Smooth muscle cell (in vitro differentiated cells): ENCODE measurements around the gene CCDC8. TPM values are rescaled to one million over a fixed set of nuclear protein-coding genes. Genes with fewer than 3 reads are reported as not detected.

Experiments used
- polyA plus RNA-seq: library from polyadenylated mRNA; unstranded; fragments of >200 nt; fragmentation: Nextera tagmentation; extraction: Ambion mirVana; gene quantifications from 2 replicates; pipeline ENCODE4 v1.2.1, GENCODE V29; 2016
- total RNA-seq: library from RNA; depleted of rRNA; stranded (reverse); fragments of >200 nt; gene quantifications from 2 replicates; pipeline ENCODE4 v1.2.3, GENCODE V29; 2014

The CCDC8 gene
- total and polyA plus RNA-seq, 2 experiments from 2014 or later = 17.9 to 44.5 TPM

Other genes starting within 250 kb of the CCDC8 start
- gene IGFL1, start 183.8 kb downstream of the CCDC8 start, total RNA-seq = not detected in 2 replicates
- gene IGFL1, start 183.8 kb downstream of the CCDC8 start, polyA plus RNA-seq = 0.64 TPM in 1 of 2 replicates, not detected in the other
- gene HIF3A, start 116.5 kb downstream of the CCDC8 start, total RNA-seq = 4.9 and 15.2 TPM in 2 replicates
- gene HIF3A, start 116.5 kb downstream of the CCDC8 start, polyA plus RNA-seq = 16.2 and 20.8 TPM in 2 replicates
- 34.5 and 44.9 TPM in 2 replicates for gene PPP5C, start 66.5 kb downstream of the CCDC8 start, total RNA-seq
- gene PPP5C, start 66.5 kb downstream of the CCDC8 start, polyA plus RNA-seq = 57.7 and 60.0 TPM in 2 replicates
- gene PNMA8C, start 15.4 kb upstream of the CCDC8 start, total RNA-seq = not detected in 2 replicates
- gene PNMA8C, start 15.4 kb upstream of the CCDC8 start, polyA plus RNA-seq = not detected in 2 replicates
- gene PNMA8A, start 58.0 kb upstream of the CCDC8 start, total RNA-seq = 6.5 and 16.4 TPM in 2 replicates
- gene PNMA8A, start 58.0 kb upstream of the CCDC8 start, polyA plus RNA-seq = 3.6 and 5.9 TPM in 2 replicates
- 0.49 and 1.0 TPM in 2 replicates for gene PNMA8B, start 82.3 kb upstream of the CCDC8 start, total RNA-seq
- 1.2 TPM in 2 replicates for gene PNMA8B, start 82.3 kb upstream of the CCDC8 start, polyA plus RNA-seq
- 152 and 172 TPM in 2 replicates for gene CALM3, start 187.8 kb upstream of the CCDC8 start, total RNA-seq
- gene CALM3, start 187.8 kb upstream of the CCDC8 start, polyA plus RNA-seq = 165 and 183 TPM in 2 replicates
- 0.09 and 2.3 TPM in 2 replicates for gene PTGIR, start 211.5 kb upstream of the CCDC8 start, total RNA-seq
- gene PTGIR, start 211.5 kb upstream of the CCDC8 start, polyA plus RNA-seq = 0.81 and 1.3 TPM in 2 replicates
- not detected in 2 replicates for gene GNG8, start 222.6 kb upstream of the CCDC8 start, total RNA-seq
- 3.3 TPM in 1 of 2 replicates, not detected in the other for gene GNG8, start 222.6 kb upstream of the CCDC8 start, polyA plus RNA-seq
- gene DACT3, start 247.6 kb upstream of the CCDC8 start, total RNA-seq = 6.2 and 12.3 TPM in 2 replicates
- gene DACT3, start 247.6 kb upstream of the CCDC8 start, polyA plus RNA-seq = 19.1 and 22.7 TPM in 2 replicates